AG08396 (cell line): ENCODE measurements around the gene FOXA2.

ENCODE experiments used
- DNase-seq: peaks from one replicate; pipeline ENCODE4 v3.0.0; 2012; ENCODE audit warnings: low spot score, mixed read lengths

Gene FOXA2

GRCh38 chr20:22536956-22537756 is 47.2 kb downstream of the FOXA2 start:
- DNase-seq = no peak

DNA sequence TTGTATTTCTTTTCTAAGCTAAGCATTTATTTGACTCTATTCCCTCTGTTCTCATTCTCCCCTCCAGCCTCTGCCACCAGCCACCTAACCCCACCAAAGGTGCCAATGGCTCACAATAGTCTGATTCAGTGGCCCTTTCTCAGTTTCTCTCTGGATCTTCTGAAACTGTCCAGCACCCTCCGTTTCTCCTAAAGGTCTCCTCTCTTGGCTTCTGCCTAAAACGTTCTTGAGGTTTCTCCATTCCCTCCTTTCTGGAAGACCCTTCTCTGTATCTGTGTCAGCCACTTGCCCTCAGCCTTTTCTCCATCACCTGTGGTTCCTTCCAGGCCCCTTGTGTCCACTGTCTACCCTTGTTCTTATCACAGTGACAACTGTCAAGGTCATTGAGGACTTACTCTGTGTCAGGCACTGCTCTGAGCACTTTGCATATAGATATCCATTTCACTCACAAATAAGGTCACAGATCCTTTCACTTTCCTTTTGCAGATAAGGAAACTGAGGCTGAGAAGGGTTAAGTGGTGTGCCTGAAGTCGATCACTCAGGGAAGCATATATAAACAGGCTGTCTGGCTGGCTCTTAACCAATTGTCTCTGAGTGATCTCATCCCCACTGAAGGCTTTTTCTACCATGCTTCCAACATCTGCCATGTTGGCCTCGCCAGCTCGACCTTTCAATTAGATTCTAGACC is 48.1 kb downstream of the FOXA2 start:
- DNase-seq = no peak

DNA sequence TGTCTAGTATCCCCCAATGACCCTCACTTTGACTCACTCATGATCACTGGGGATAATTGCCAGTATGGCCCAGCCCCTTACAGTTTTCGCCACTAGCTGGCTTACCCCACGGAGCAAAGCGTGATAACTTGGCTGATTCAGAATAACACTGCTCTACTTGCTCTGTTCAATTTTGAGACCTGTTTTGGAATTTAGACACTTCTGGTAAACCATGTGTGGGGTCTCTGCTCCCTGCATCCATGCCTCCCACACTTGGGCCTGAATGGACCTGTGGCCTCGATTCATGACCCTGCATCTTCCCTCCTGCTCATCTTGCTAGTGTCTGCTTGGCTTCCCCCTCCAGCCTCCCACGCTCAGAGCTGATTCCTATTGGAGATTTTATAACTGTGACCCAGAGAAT is 48.9 kb downstream of the FOXA2 start:
- DNase-seq = no peak

DNA sequence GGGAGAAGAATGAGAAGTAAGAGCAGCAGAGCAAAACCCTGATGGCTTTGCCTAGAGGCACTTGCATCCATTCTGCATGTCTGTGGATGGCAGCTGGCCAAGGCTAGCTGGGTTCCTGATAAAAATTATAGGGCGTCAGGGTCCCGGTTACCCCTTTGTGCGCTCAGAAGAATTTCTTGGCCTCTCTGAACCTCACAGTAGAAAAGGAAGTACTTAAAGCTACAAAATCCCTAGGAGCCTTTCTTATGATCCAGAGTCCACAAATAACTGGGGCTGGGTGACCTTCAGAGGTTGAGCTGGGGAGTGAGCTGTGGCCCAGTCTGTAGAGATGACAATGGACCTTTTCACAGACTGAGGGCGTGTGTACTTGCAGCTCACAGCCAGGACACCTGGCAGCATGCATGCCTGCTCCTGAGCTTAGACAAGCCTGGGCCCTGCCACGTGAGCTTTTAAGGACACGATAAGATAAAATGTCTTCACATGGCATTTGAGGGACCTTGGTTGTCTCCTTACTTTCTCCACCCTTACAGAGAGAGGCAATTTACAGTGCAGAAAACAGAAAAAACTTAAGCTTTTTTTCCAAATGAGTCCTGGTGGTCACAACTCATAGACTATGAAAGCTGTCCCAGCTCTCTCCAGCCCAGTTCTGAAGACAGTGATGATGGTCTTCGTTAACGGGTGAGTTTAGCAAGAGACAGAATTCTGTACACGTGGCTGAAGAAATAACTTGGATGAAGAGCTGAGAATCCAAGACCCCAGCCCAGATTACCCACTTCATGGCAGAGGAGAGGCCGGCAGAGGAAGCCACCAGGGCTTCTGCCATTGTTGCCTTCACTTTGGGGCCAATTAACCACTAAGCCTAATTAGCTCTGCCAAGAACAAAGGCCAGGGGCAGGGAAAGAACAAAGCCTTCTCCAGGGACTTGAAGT is 50.3 kb downstream of the FOXA2 start:
- no peak for DNase-seq

- no peak for DNase-seq
Observed at GRCh38 chr20:22532598-22532997, 51.8 kb downstream of the FOXA2 start.

GRCh38 chr20:22531756-22532155 is 52.6 kb downstream of the FOXA2 start:
- DNase-seq = no peak

GRCh38 chr20:22531056-22531615 is 53.2 kb downstream of the FOXA2 start:
- no peak for DNase-seq
